AG04449 (cell line): ENCODE measurements around the gene ATAD3B.
"Not testable (repeated sequence)": the region's sequence is repeated elsewhere in the genome, so short reads cannot be mapped to it uniquely, and the experiment has no call there.

Source experiments
- CTCF ChIA-PET: fragments of 350-600 bp; formaldehyde crosslinking; extraction: SDS; loops from one replicate; lab custom pipeline; 2021; ENCODE audit warnings: antibody characterized with exemption; lab: Yijun Ruan, JAX
- POLR2A ChIA-PET: fragments of 400-600, 350-600 bp; formaldehyde crosslinking; extraction: SDS; loops from one replicate; lab custom pipeline; 2020; ENCODE audit warnings: antibody characterized with exemption, inconsistent platforms; lab: Yijun Ruan, JAX
- DNase-seq: peaks from one replicate; pipeline ENCODE4 v3.0.0-alpha.2; 2010; ENCODE audit warnings: low read depth, low spot score
- H3K4me3 ChIP-seq: 2 replicates; pipeline ENCODE4 v1.5.1; 2011; ENCODE audit warnings: low read depth, mild to moderate bottlenecking, control low read depth, low read length
- CTCF ChIP-seq: IDR thresholded peaks from one replicate; pipeline ENCODE4 v1.5.1; 2011; ENCODE audit warnings: mild to moderate bottlenecking, moderate library complexity, low read length, control low read depth, inconsistent platforms; ENCODE audit not compliant: insufficient read depth; ENCODE audit errors: missing control alignments

ATAD3B gene

GRCh38 chr1:1460540-1461130 lies 10.9 kb upstream of the ATAD3B start:
- CTCF ChIA-PET = no interaction called here
- no peak overlapping the region for H3K4me3 ChIP-seq
- DNase-seq = no peak
- no peak for TF ChIP-seq CTCF
- POLR2A ChIA-PET = no interaction called here

GRCh38 chr1:1461721-1462317 lies 9.7 kb upstream of the ATAD3B start:
- CTCF ChIA-PET = interaction anchor here (1.0 to 1.3 kb wide), 2 partner anchors 20 to 21 kb away, joined by 3 to 7 read pairs; no protein-coding TSS in a partner anchor
- no peak for TF ChIP-seq CTCF
- POLR2A ChIA-PET = no interaction called here
- no peak for DNase-seq
- no peak overlapping the region for H3K4me3 ChIP-seq

- TF ChIP-seq CTCF = no peak
- no peak for DNase-seq
- H3K4me3 ChIP-seq = no peak overlapping the region
- ChIA-PET POLR2A (no interaction called here), CTCF (interaction anchor here (1.0 to 1.3 kb wide), 3 partner anchors 21 to 91 kb away, joined by 3 to 7 read pairs (median 3); no protein-coding TSS in a partner anchor)
Observed at GRCh38 chr1:1462318-1462966, 9.1 kb upstream of the ATAD3B start.

GRCh38 chr1:1463312-1463711 lies 8.3 kb upstream of the ATAD3B start:
- POLR2A ChIA-PET = no interaction called here
- DNase-seq = no peak
- H3K4me3 ChIP-seq = no peak overlapping the region
- CTCF ChIA-PET = interaction anchor here (1.2 to 1.3 kb wide), 2 partner anchors 22 to 92 kb away, joined by 3 read pairs; no protein-coding TSS in a partner anchor
- TF ChIP-seq CTCF = no peak

GRCh38 chr1:1468196-1468985 lies 3.2 kb upstream of the ATAD3B start:
- H3K4me3 ChIP-seq, DNase-seq, CTCF ChIA-PET, POLR2A ChIA-PET: not testable (repeated sequence)

GRCh38 chr1:1470626-1471388 lies 758 bp upstream of the ATAD3B start:
- ChIA-PET CTCF (no interaction called here), POLR2A (no interaction called here)
- TF ChIP-seq CTCF = no peak
- DNase-seq = no peak
- peak overlapping the region; percentile 77 for H3K4me3 ChIP-seq

GRCh38 chr1:1472053-1472876 lies 700 bp downstream of the ATAD3B start:
- POLR2A ChIA-PET, CTCF ChIA-PET, DNase-seq: not testable (repeated sequence)
- peak overlapping the region; percentile 67 for H3K4me3 ChIP-seq

- CTCF ChIA-PET, DNase-seq, POLR2A ChIA-PET, H3K4me3 ChIP-seq: not testable (repeated sequence)
Observed at GRCh38 chr1:1476011-1476410, 4.4 kb downstream of the ATAD3B start.
